ENCODE data around the gene FST.

DNA sequence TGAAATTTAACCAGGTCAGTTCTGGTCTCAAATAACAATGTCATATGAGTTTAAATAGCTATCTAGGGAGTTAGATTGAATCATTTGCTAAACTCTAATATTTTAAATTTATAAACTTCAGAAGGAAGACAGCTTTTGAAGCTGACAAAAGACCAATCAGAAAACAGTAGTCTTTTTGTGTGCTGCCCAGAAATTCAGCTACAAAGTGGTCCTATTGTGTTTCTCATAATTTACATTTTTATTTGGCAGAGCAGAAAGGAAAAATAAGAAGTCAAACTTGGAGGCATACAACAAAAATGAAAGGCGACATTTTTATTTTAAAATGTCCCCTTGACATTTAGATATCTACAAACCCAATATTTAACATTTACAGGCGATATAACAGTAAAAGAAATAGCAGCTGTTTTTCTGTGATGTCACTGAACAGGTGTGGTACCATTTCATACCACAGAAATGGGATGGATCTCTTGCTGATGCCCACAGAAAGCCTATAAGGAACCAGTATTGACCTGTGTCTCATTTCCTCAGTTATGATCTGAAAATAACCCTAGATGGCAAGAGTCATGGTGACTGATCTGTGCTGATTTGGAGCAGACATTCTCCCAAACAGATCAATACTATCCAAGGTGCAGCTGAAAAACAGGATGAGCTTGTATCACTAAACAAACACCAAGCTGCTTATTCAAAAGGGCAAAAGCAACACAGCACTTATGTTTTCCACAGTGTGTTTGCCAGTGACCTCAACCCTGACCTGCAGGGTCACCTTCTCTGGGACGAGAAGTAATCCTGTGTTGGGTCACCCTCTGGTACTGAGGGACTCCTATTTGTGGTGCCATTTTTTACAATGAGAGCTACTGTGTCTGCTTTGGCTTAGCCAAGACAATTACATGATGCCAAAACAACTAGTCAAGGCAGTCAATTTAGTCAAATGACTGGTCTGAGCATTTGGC, 3.6 kb upstream of the FST start:
- TF ChIP-seq, protein P1, sequence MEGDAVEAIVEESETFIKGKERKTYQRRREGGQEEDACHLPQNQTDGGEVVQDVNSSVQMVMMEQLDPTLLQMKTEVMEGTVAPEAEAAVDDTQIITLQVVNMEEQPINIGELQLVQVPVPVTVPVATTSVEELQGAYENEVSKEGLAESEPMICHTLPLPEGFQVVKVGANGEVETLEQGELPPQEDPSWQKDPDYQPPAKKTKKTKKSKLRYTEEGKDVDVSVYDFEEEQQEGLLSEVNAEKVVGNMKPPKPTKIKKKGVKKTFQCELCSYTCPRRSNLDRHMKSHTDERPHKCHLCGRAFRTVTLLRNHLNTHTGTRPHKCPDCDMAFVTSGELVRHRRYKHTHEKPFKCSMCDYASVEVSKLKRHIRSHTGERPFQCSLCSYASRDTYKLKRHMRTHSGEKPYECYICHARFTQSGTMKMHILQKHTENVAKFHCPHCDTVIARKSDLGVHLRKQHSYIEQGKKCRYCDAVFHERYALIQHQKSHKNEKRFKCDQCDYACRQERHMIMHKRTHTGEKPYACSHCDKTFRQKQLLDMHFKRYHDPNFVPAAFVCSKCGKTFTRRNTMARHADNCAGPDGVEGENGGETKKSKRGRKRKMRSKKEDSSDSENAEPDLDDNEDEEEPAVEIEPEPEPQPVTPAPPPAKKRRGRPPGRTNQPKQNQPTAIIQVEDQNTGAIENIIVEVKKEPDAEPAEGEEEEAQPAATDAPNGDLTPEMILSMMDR (IDR thresholded peaks at IDR 0.05): no peak
- TF ChIP-seq POLR2AphosphoS5 (IDR thresholded peaks at IDR 0.05) (no peak), EP300 (IDR thresholded peaks at IDR 0.05) (no peak), POLR2A (IDR thresholded peaks at IDR 0.05) (no peak)
